Right lobe of liver (tissue), 6 donors: ENCODE results near the gene POSTN. TPM values are rescaled to one million over a fixed set of nuclear protein-coding genes. Genes with fewer than 3 reads are reported as not detected.

Experiments
- ATAC-seq, 4 donors: fragments of 200-7000 bp; cut with Tn5 transposase; one replicate each; pipeline ENCODE4 v1.9.1; 2020; ENCODE audit warnings: mild to moderate bottlenecking in 4 of 4, moderate library complexity in 4 of 4
- DNase-seq, 3 donors: peaks; one replicate each; pipeline ENCODE4 v3.0.0-alpha.2; 2020
- H3K27ac ChIP-seq, 3 donors: fragments of 200-600 bp; one replicate each; pipeline ENCODE4 v1.8.0; 2022
- H3K27me3 ChIP-seq, 2 donors: fragments of 200-600 bp; one replicate each; pipeline ENCODE4 v1.8.0; 2022
- H3K36me3 ChIP-seq, 4 donors: fragments of 200-600 bp; sonication (generic) in 1 of 4; one replicate each; pipeline versions ENCODE4 v1.5.1 to v1.8.0; 2017 to 2022; ENCODE audit warnings: control low read depth in 1 of 4
- H3K4me1 ChIP-seq, 4 donors: fragments of 200-600 bp; sonication (generic) in 1 of 4; one replicate each; pipeline versions ENCODE4 v1.5.1 to v1.8.0; 2017 to 2022; ENCODE audit warnings: control low read depth in 1 of 4
- H3K4me3 ChIP-seq, 3 donors: fragments of 200-600 bp; one replicate each; pipeline ENCODE4 v1.8.0; 2022
- H3K9me3 ChIP-seq, 4 donors: fragments of 200-600 bp; sonication (generic) in 1 of 4; one replicate each; pipeline versions ENCODE4 v1.5.1 to v1.8.0; 2017 to 2022; ENCODE audit warnings: control low read depth in 1 of 4
- CTCF ChIP-seq, 4 donors: fragments of 200-600 bp in 3 of 4; fragments of 450-650 bp in 1 of 4; IDR thresholded peaks; one replicate each; pipeline versions ENCODE4 v1.5.1 to v1.8.0; 2016 to 2022; ENCODE audit warnings: antibody characterized with exemption in 4 of 4, mild to moderate bottlenecking in 2 of 4
- POLR2A ChIP-seq: fragments of 450-650 bp; IDR thresholded peaks from one replicate; pipeline ENCODE4 v1.6.1; 2017; ENCODE audit warnings: antibody characterized with exemption, mild to moderate bottlenecking
- WGBS: methylation state at CpG from one replicate; pipeline ENCODE4 v1.1.6; 2018; ENCODE audit warnings: low coverage, low lambda C conversion rate; ENCODE audit not compliant: insufficient coverage; ENCODE audit errors: missing lambda C conversion rate; 5-methylcytosine and 5-hydroxymethylcytosine counted together
- intact Hi-C, 2 donors: fragments of 100-400 bp; cut with DNase I; formaldehyde crosslinking; loops; one replicate each; pipeline versions ENCODE4 v1.11.2 to v1.14.1; 2022
- total RNA-seq, 6 experiments: library from RNA; depleted of rRNA in 2 of 6; stranded (reverse); fragments of >200 nt in 2 of 6; fragmentation: NEBNext Ultra II Directional in 3 of 6; extraction: Animal tissue kit (Norgen Biotek cat#: 25700) in 3 of 6; gene quantifications; one replicate each; pipeline versions ENCODE4 v1.1.0 to v1.2.4, GENCODE V29; 2016 to 2023
- donor health status: DM: no; HTN: yes; CAD: no.
- donor health status: DM: no; HTN: no; CAD: no.
- donor health status: DM: no; HTN: no; CAD: no.
- donor health status: DM: no; HTN: yes; CAD: no.
- donor health status: DM: no; HTN: yes; CAD: no.

The POSTN gene
- total RNA-seq, 6 experiments from 2014 or later = 0.42 to 2.6 (median 0.64) TPM

DNA sequence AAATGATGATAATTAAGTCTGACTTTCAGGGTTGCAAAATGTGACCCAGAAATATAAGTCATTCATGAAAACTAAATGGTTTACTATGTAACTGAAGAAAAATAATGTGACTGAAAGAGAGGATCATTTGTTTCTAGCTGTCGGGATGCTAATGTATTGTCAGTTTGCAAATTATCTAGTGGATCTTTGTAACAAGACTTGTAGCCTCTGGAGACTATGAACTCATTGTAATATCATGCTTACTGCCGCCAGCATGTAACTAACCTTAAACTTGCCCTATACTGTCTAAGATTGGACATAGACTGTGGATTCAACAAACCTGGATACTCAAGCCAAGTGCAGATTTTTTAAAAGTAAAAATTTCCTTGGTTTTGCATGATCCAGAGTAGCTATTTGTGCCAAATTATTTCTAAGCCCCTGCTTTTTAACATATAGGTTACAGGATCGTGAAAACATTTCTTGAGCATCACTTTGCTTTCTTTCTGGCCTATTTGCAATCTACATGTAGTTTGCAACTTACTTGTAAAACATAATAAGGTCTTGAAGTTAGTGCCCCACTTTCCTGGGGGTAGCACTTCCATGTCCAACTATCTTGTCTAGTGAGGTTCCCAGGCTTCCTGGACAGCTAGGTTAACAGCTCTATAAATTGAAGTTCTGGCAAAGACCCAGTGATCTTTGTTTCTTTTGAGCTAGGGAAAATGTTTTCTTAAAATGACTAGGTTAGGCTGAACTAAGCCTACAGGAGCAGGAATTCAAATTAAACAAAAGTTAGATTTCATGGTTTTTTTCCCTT lies 3.3 kb upstream of the POSTN start:
- DNase-seq = no peak
- 40% methylated on average over 3 of the region's 3 CpGs for WGBS
- Histone ChIP-seq H3K9me3 (no peaks in the 10 kb centered on the region), H3K36me3 (no peaks in the 10 kb centered on the region), H3K27ac (no peak overlapping the region), H3K4me3 (no peak overlapping the region), H3K4me1 (no peaks in the 10 kb centered on the region), H3K27me3 (no peaks in the 10 kb centered on the region)
- intact Hi-C loops = no loop called here
- TF ChIP-seq POLR2A (no peak), CTCF (IDR thresholded peaks at IDR 0.05) (no peak)
- no peak for ATAC-seq

GRCh38 chr13:37599519-37599918 lies 951 bp upstream of the POSTN start:
- intact Hi-C loops = no loop called here
- no peak overlapping the region for H3K4me3 ChIP-seq
- 35% methylated on average over 2 of the region's 2 CpGs for WGBS
- DNase-seq = no peak
- no peaks in the 10 kb centered on the region for H3K9me3 ChIP-seq
- no peaks in the 10 kb centered on the region for H3K27me3 ChIP-seq
- no peak overlapping the region for H3K27ac ChIP-seq
- TF ChIP-seq CTCF (IDR thresholded peaks at IDR 0.05) (no peak), POLR2A (no peak)
- H3K4me1 ChIP-seq = no peaks in the 10 kb centered on the region
- ATAC-seq = no peak
- no peaks in the 10 kb centered on the region for H3K36me3 ChIP-seq

GRCh38 chr13:37597477-37598025 lies 1.0 kb downstream of the POSTN start:
- Histone ChIP-seq H3K36me3 (no peaks in the 10 kb centered on the region), H3K4me1 (no peaks in the 10 kb centered on the region), H3K27me3 (peaks cover 0 to 2% of the 10 kb centered on the region in 2 donors), H3K9me3 (no peaks in the 10 kb centered on the region), H3K27ac (no peak overlapping the region), H3K4me3 (no peak overlapping the region)
- no peak for TF ChIP-seq CTCF (IDR thresholded peaks at IDR 0.05)
- TF ChIP-seq POLR2A = no peak
- 28% methylated on average over 2 of the region's 2 CpGs for WGBS
- ATAC-seq (no peak), DNase-seq (no peak)
- intact Hi-C loops = no loop called here

GRCh38 chr13:37596805-37597204 lies 1.8 kb downstream of the POSTN start:
- no peaks in the 10 kb centered on the region for H3K9me3 ChIP-seq
- no peaks in the 10 kb centered on the region for H3K36me3 ChIP-seq
- H3K4me3 ChIP-seq = no peak overlapping the region
- H3K27me3 ChIP-seq = peaks cover 0 to 2% of the 10 kb centered on the region in 2 donors
- DNase-seq (no peak), ATAC-seq (no peak)
- no peak overlapping the region for H3K27ac ChIP-seq
- TF ChIP-seq CTCF (IDR thresholded peaks at IDR 0.05) (no peak), POLR2A (no peak)
- intact Hi-C loops = no loop called here
- H3K4me1 ChIP-seq = no peaks in the 10 kb centered on the region
- WGBS = 42% methylated on average over 3 of the region's 3 CpGs
